GM13976 (cell line): ENCODE data around the gene SLC9A1.

ENCODE experiments used
- DNase-seq: peaks from one replicate; pipeline ENCODE4 v3.0.0; 2012; ENCODE audit warnings: low spot score
- CTCF ChIP-seq: IDR thresholded peaks from 2 replicates; pipeline ENCODE4 v1.5.1; 2012; ENCODE audit warnings: borderline replicate concordance, mild to moderate bottlenecking; ENCODE audit not compliant: insufficient read depth; ENCODE audit errors: extremely low read depth, missing control alignments, control extremely low read depth
- in situ Hi-C: fragments of 300-500 bp; cut with MboI; formaldehyde crosslinking; loops from one replicate; pipeline ENCODE4 v1.12.0; 2022; ENCODE audit warnings: low sequenced_read_pairs, mixed read lengths, inconsistent platforms; ENCODE audit not compliant: unreplicated experiment

The SLC9A1 gene

DNA sequence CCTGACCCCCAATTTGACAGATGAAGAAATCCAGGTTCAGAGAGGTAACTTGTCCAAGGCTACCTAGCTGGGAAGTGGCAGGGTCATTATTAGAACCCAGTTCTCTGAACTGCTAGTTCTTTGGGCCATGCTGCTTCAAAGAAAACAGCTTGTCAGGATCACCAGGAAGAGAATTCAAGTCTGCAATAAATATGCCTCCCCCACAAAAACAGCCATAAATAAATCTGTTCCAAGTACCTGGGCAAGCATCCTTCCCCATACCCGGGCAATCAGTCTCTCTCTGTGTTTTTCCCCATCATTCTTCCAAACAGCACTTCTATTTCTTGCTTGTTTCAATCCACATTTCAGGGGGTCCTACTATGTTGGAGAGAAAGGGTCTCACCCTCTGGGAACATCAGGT lies 34.1 kb downstream of the SLC9A1 start:
- DNase-seq = no peak
- TF ChIP-seq CTCF = no peak
- in situ Hi-C loops = no loop called here

DNA sequence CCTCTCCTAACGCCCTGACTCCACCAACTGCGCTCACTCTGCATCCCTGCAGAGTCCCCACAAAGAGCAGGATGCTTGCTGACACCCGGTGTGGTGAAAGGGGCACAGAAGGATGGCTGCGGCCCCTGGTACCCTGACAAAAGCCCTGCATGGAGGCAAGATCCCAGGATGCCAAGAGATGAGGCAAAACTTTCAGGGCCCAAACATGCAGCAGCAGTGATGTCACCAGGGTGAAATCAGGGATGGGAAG lies 36.6 kb downstream of the SLC9A1 start:
- no peak for DNase-seq
- no peak for TF ChIP-seq CTCF
- in situ Hi-C loops = no loop called here

- no peak for TF ChIP-seq CTCF
- in situ Hi-C loops = no loop called here
- DNase-seq = no peak
Observed at GRCh38 chr1:27117733-27118439, 37.0 kb downstream of the SLC9A1 start.

- in situ Hi-C loops = no loop called here
Observed at GRCh38 chr1:27116697-27117096, 38.2 kb downstream of the SLC9A1 start.

GRCh38 chr1:27116232-27116631 lies 38.7 kb downstream of the SLC9A1 start:
- in situ Hi-C loops = no loop called here
- no peak for TF ChIP-seq CTCF
- DNase-seq = no peak

More at GRCh38 chr1:27116697-27117096, 38.2 kb downstream of the SLC9A1 start:
- no peak for TF ChIP-seq CTCF
- no peak for DNase-seq

GRCh38 chr1:27114546-27114945 lies 40.4 kb downstream of the SLC9A1 start:
- TF ChIP-seq CTCF = no peak
- in situ Hi-C loops = no loop called here
- DNase-seq = no peak

DNA sequence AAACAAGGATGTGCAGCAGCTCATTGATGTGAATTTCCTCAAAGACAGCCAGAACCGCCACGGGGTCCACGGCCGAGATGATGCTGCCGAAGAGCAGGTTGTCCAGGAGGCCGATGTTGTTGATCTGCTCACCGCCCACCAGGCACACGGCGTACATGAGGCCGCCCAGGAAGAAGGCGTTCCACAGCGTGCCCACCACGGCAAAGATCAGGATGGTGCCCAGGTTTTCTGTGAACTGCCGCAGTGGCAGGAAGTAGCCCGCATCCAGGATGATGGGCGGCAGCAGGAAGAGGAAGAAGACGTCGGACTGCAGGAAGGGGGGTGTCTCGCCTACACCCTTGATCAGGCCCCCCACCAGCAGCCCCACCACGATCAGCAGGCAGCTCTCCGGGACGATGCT lies 41.1 kb downstream of the SLC9A1 start:
- TF ChIP-seq CTCF = no peak
- no peak for DNase-seq
- in situ Hi-C loops = no loop called here
